M059J (cell line): ENCODE results near the gene ACOXL. TPM values are rescaled to one million over a fixed set of nuclear protein-coding genes. Genes with fewer than 3 reads are reported as not detected.
A peak's percentile ranks its signal among the peaks of the same experiment; 100 is the strongest.
"Not testable (repeated sequence)": the region's sequence is repeated elsewhere in the genome, so short reads cannot be mapped to it uniquely, and the experiment has no call there.

ENCODE experiments used
- DNase-seq: peaks from one replicate; pipeline ENCODE4 v3.0.0-alpha.2; 2012; ENCODE audit warnings: low read depth
- total RNA-seq: library from RNA; depleted of rRNA; stranded (reverse); fragments of >200 nt; shearing (Covaris generic); gene quantifications from 2 replicates; pipeline ENCODE4 v1.2.3, GENCODE V29; 2014

The ACOXL gene
- total RNA-seq, 1 experiment from 2014 or later, result not detected

GRCh38 chr2:111057045-111057444, 324.7 kb downstream of the ACOXL start:
- no peak for DNase-seq

GRCh38 chr2:111057721-111058120, 325.3 kb downstream of the ACOXL start:
- DNase-seq, result no peak

GRCh38 chr2:111058264-111058663, 325.9 kb downstream of the ACOXL start:
- DNase-seq, result no peak

- no peak for DNase-seq
Measured at GRCh38 chr2:111061191-111061590, 328.8 kb downstream of the ACOXL start.

GRCh38 chr2:111062417-111062816, 330.0 kb downstream of the ACOXL start:
- DNase-seq, result no peak

- no peak for DNase-seq
Measured at GRCh38 chr2:111066062-111066593, 333.8 kb downstream of the ACOXL start.

- DNase-seq, result no peak
Measured at GRCh38 chr2:111068435-111069058, 336.2 kb downstream of the ACOXL start.

GRCh38 chr2:111069722-111070121, 337.3 kb downstream of the ACOXL start:
- DNase-seq, result no peak

GRCh38 chr2:111071600-111072171, 339.3 kb downstream of the ACOXL start:
- DNase-seq, result peak; percentile 92

- DNase-seq, result peak; percentile 92
Measured at GRCh38 chr2:111072220-111072871, 340.0 kb downstream of the ACOXL start.

GRCh38 chr2:111082659-111083058, 350.3 kb downstream of the ACOXL start:
- not testable (repeated sequence) for DNase-seq

- DNase-seq, result no peak
Measured at GRCh38 chr2:111091811-111092211, 359.4 kb downstream of the ACOXL start.

GRCh38 chr2:111094691-111095090, 362.3 kb downstream of the ACOXL start:
- DNase-seq, result no peak

- no peak for DNase-seq
Measured at GRCh38 chr2:111095434-111095833, 363.1 kb downstream of the ACOXL start.

- no peak for DNase-seq
Measured at GRCh38 chr2:111099402-111099801, 367.0 kb downstream of the ACOXL start.

- no peak for DNase-seq
Measured at GRCh38 chr2:111100087-111100764, 367.9 kb downstream of the ACOXL start.

- peak; percentile 62 for DNase-seq
Measured at GRCh38 chr2:111100765-111101162, 368.4 kb downstream of the ACOXL start.

GRCh38 chr2:111101592-111101991, 369.2 kb downstream of the ACOXL start:
- DNase-seq, result no peak

- DNase-seq, result no peak
Measured at GRCh38 chr2:111102216-111102615, 369.8 kb downstream of the ACOXL start.

GRCh38 chr2:111105926-111106325, 373.6 kb downstream of the ACOXL start:
- DNase-seq, result no peak

- DNase-seq, result peak; percentile 53
Measured at GRCh38 chr2:111106706-111107105, 374.3 kb downstream of the ACOXL start.

GRCh38 chr2:111108745-111109271, 376.4 kb downstream of the ACOXL start:
- DNase-seq, result no peak
